ENCODE data around the gene ITFG2. TPM values are rescaled to one million over a fixed set of nuclear protein-coding genes. Genes with fewer than 3 reads are reported as not detected.

ITFG2 gene
- total RNA-seq, 2 experiments from 2014 or later: 42.0 to 55.2 TPM

DNA sequence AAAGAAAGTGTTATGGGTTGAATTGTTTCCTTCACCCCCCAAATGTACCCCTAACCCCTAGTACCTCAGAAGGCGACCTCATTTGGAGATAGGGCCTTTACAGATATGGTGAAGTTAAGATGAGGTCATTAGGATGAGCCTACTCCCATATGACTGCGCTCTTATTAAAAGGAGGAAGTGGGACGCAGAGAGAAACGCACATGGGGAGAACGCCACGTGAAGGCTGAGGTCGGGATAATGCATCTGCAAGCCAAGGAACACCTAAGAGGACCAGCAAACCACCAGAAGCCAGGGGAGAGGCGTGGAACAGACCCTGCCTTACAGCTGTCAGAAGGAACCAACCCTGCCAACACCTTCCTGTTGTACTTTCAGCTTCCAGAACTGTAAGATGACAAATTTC lies 24.1 kb downstream of the ITFG2 start:
- H3K4me3 ChIP-seq (ENCODE audit: low read depth, low read length, poor library complexity, severe bottlenecking): no peak overlapping the region
- H3K27ac ChIP-seq (ENCODE audit: low read depth, low read length, poor library complexity, severe bottlenecking): no peak overlapping the region
- no peaks in the 10 kb centered on the region for H3K79me2 ChIP-seq (ENCODE audit: insufficient read depth, low read depth, low read length)
- ChIA-PET POLR2A (interaction anchor here (0.9 kb wide), 1 partner anchor 24 kb away, joined by 3 read pairs; the partner anchor contains the start of gene ITFG2), CTCF (ENCODE audit: unreplicated experiment) (no interaction called here)
- no peaks in the 10 kb centered on the region for H3K9me2 ChIP-seq (ENCODE audit: insufficient read depth, low read length)
- H3K36me3 ChIP-seq (ENCODE audit: insufficient read depth, low read length): peaks cover 42% of the 10 kb centered on the region
- peaks cover 8% of the 10 kb centered on the region for H3K4me1 ChIP-seq (ENCODE audit: insufficient read depth, low read length, poor library complexity, severe bottlenecking)
- H3K4me2 ChIP-seq (ENCODE audit: low read length): no peak overlapping the region
- H4K20me1 ChIP-seq (ENCODE audit: insufficient read depth, low read length): no peaks in the 10 kb centered on the region
- intact Hi-C loops (cut with micrococcal nuclease; ENCODE audit: unreplicated experiment): no loop called here
- no TSS peak for BruUV-seq (replicated peaks)
- TF ChIP-seq, protein P1, sequence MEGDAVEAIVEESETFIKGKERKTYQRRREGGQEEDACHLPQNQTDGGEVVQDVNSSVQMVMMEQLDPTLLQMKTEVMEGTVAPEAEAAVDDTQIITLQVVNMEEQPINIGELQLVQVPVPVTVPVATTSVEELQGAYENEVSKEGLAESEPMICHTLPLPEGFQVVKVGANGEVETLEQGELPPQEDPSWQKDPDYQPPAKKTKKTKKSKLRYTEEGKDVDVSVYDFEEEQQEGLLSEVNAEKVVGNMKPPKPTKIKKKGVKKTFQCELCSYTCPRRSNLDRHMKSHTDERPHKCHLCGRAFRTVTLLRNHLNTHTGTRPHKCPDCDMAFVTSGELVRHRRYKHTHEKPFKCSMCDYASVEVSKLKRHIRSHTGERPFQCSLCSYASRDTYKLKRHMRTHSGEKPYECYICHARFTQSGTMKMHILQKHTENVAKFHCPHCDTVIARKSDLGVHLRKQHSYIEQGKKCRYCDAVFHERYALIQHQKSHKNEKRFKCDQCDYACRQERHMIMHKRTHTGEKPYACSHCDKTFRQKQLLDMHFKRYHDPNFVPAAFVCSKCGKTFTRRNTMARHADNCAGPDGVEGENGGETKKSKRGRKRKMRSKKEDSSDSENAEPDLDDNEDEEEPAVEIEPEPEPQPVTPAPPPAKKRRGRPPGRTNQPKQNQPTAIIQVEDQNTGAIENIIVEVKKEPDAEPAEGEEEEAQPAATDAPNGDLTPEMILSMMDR (conservative IDR thresholded peaks at IDR 0.05; ENCODE audit: low read length): no peak
- no peak for TF ChIP-seq EZH2phosphoT487 (IDR thresholded peaks at IDR 0.05; ENCODE audit: borderline replicate concordance, low read depth, low read length)
- H3K9me3 ChIP-seq (ENCODE audit: low read length): no peaks in the 10 kb centered on the region
- H2AFZ ChIP-seq (ENCODE audit: low read length): no peak overlapping the region
- DNase-seq (ENCODE audit: low spot score): no peak

DNA sequence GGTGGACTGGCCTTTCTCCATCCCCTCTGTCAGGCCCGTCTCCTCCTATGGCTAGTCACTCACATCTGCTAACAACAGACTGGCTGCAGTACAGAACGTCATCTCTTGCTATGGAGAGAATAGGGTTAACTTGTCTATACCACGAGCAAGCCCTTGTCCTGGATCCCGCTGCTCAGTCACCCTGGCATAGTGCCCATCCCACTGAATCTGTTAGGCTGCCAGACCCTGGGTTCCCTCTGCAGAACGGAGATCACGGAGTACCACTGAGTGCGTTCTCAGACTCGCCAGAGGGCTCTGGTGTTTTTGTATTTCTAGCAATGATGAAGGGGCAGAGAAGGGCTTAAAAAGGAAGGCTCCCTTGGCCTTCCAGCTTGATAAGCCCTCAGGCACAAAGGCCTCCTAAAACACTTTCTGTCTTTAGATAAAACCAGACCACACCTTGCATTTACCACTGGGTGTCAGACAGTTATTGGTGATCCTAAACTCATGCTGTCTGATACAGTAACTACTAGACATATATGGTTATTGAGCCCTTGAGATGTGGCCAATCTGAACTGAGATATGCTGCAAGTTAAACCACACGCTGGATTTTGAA lies 28.7 kb downstream of the ITFG2 start:
- Histone ChIP-seq H3K9me3 (ENCODE audit: low read length) (no peaks in the 10 kb centered on the region), H3K4me3 (ENCODE audit: low read depth, low read length, poor library complexity, severe bottlenecking) (no peak overlapping the region), H3K4me1 (ENCODE audit: insufficient read depth, low read length, poor library complexity, severe bottlenecking) (no peaks in the 10 kb centered on the region), H3K27ac (ENCODE audit: low read depth, low read length, poor library complexity, severe bottlenecking) (no peak overlapping the region), H3K36me3 (ENCODE audit: insufficient read depth, low read length) (peaks cover 40% of the 10 kb centered on the region), H3K79me2 (ENCODE audit: insufficient read depth, low read depth, low read length) (no peaks in the 10 kb centered on the region), H3K9me2 (ENCODE audit: insufficient read depth, low read length) (no peaks in the 10 kb centered on the region), H4K20me1 (ENCODE audit: insufficient read depth, low read length) (no peaks in the 10 kb centered on the region), H2AFZ (ENCODE audit: low read length) (no peak overlapping the region), H3K4me2 (ENCODE audit: low read length) (no peak overlapping the region)
- intact Hi-C loops (cut with micrococcal nuclease; ENCODE audit: unreplicated experiment): no loop called here
- TF ChIP-seq EZH2phosphoT487 (IDR thresholded peaks at IDR 0.05; ENCODE audit: borderline replicate concordance, low read depth, low read length): no peak
- TF ChIP-seq, protein P1 (conservative IDR thresholded peaks at IDR 0.05; ENCODE audit: low read length): no peak
- no TSS peak for BruUV-seq (replicated peaks)
- DNase-seq (ENCODE audit: low spot score): no peak
- ChIA-PET POLR2A (no interaction called here), CTCF (ENCODE audit: unreplicated experiment) (no interaction called here)

DNA sequence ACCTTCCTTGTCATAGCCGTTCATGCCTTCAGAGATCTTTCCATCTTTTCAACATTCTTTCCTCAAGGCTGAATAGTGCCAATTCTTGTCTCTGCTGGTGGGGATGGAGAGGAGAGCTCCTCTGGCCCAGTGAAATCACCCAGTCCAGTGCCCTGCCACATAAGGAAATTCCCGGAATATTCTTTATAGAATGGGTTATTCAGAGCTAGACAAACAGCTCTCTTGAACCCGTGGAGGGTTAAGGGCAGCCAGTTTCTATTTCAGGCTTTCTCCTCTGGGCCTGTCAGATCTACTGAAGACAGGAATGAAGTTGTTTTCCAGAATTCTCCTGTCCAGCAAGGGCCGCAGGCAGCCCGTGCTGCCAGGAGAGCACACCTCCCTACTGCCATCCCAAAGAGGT lies 30.5 kb downstream of the ITFG2 start:
- intact Hi-C loops (cut with micrococcal nuclease; ENCODE audit: unreplicated experiment): no loop called here

More for the DNA sequence above, 30.5 kb downstream of the ITFG2 start:
- H3K4me1 ChIP-seq (ENCODE audit: insufficient read depth, low read length, poor library complexity, severe bottlenecking): no peaks in the 10 kb centered on the region
- H3K27ac ChIP-seq (ENCODE audit: low read depth, low read length, poor library complexity, severe bottlenecking): no peak overlapping the region
- no peaks in the 10 kb centered on the region for H3K79me2 ChIP-seq (ENCODE audit: insufficient read depth, low read depth, low read length)
- no TSS peak for BruUV-seq (replicated peaks)
- ChIA-PET CTCF (ENCODE audit: unreplicated experiment) (no interaction called here), POLR2A (no interaction called here)
- no peak for DNase-seq (ENCODE audit: low spot score)
- H4K20me1 ChIP-seq (ENCODE audit: insufficient read depth, low read length): no peaks in the 10 kb centered on the region
- H3K9me3 ChIP-seq (ENCODE audit: low read length): no peaks in the 10 kb centered on the region
- no peak for TF ChIP-seq EZH2phosphoT487 (IDR thresholded peaks at IDR 0.05; ENCODE audit: borderline replicate concordance, low read depth, low read length)
- TF ChIP-seq, protein P1 (conservative IDR thresholded peaks at IDR 0.05; ENCODE audit: low read length): no peak
- no peak overlapping the region for H2AFZ ChIP-seq (ENCODE audit: low read length)
- no peaks in the 10 kb centered on the region for H3K9me2 ChIP-seq (ENCODE audit: insufficient read depth, low read length)
- no peak overlapping the region for H3K4me2 ChIP-seq (ENCODE audit: low read length)
- peaks cover 27% of the 10 kb centered on the region for H3K36me3 ChIP-seq (ENCODE audit: insufficient read depth, low read length)
- no peak overlapping the region for H3K4me3 ChIP-seq (ENCODE audit: low read depth, low read length, poor library complexity, severe bottlenecking)

Measured in OCI-LY7 (cell line).